ENCODE measurements around the gene SLC36A4. TPM values are rescaled to one million over a fixed set of nuclear protein-coding genes. Genes with fewer than 3 reads are reported as not detected.
"Not testable (repeated sequence)": the region's sequence is repeated elsewhere in the genome, so short reads cannot be mapped to it uniquely, and the experiment has no call there.

Gene SLC36A4
- 25.5 TPM for polyA plus RNA-seq

GRCh38 chr11:93197380-93198214, at the start of gene SLC36A4:
Gene SLC36A4 (minus strand): TSS chr11:93197991. CDS start chr11:93197832, 159 bp downstream.
- no peaks in the 10 kb centered on the region for H3K9me3 Mint-ChIP-seq
- H3K27me3 Mint-ChIP-seq, result peaks cover 7% of the 10 kb centered on the region
- peak within 1 kb of the TSS; percentile 85 to 99 (median 99) for H3K27ac Mint-ChIP-seq
- H3K36me3 Mint-ChIP-seq, result peaks cover 3% of the 10 kb centered on the region
- peak within 1 kb of the TSS; percentile 89 to 97 (median 96) for H3K4me3 Mint-ChIP-seq
- H3K4me1 Mint-ChIP-seq, result peaks cover 11 to 17% (median 12%) of the 10 kb centered on the region in 3 donors

GRCh38 chr11:93246790-93247189, 49.0 kb upstream of the SLC36A4 start:
- not testable (repeated sequence) for H3K27me3 Mint-ChIP-seq, H3K9me3 Mint-ChIP-seq, H3K4me3 Mint-ChIP-seq, H3K27ac Mint-ChIP-seq, H3K36me3 Mint-ChIP-seq, H3K4me1 Mint-ChIP-seq

GRCh38 chr11:93244018-93244417, 46.2 kb upstream of the SLC36A4 start:
- Mint-ChIP-seq H3K4me3 (no peak overlapping the region), H3K27me3 (peaks cover 11% of the 10 kb centered on the region), H3K36me3 (no peaks in the 10 kb centered on the region), H3K9me3 (peaks cover 0 to 2% (median 0%) of the 10 kb centered on the region in 3 donors), H3K4me1 (no peaks in the 10 kb centered on the region), H3K27ac (no peak overlapping the region)

GRCh38 chr11:93239966-93240365, 42.2 kb upstream of the SLC36A4 start:
- no peak overlapping the region for H3K27ac Mint-ChIP-seq
- peaks cover 8% of the 10 kb centered on the region for H3K27me3 Mint-ChIP-seq
- no peaks in the 10 kb centered on the region for H3K9me3 Mint-ChIP-seq
- H3K36me3 Mint-ChIP-seq, result no peaks in the 10 kb centered on the region
- no peaks in the 10 kb centered on the region for H3K4me1 Mint-ChIP-seq
- H3K4me3 Mint-ChIP-seq, result no peak overlapping the region

GRCh38 chr11:93238956-93239355, 41.2 kb upstream of the SLC36A4 start:
- Mint-ChIP-seq H3K36me3 (no peaks in the 10 kb centered on the region), H3K4me1 (no peaks in the 10 kb centered on the region), H3K27ac (no peak overlapping the region), H3K9me3 (no peaks in the 10 kb centered on the region), H3K4me3 (no peak overlapping the region), H3K27me3 (peaks cover 8% of the 10 kb centered on the region)

- Mint-ChIP-seq H3K27ac (no peak overlapping the region), H3K36me3 (no peaks in the 10 kb centered on the region), H3K27me3 (peaks cover 8% of the 10 kb centered on the region)
Measured at GRCh38 chr11:93236741-93237675, 39.2 kb upstream of the SLC36A4 start.

GRCh38 chr11:93234602-93235207, 36.9 kb upstream of the SLC36A4 start:
- Mint-ChIP-seq H3K4me1 (no peaks in the 10 kb centered on the region), H3K27ac (no peak overlapping the region), H3K9me3 (no peaks in the 10 kb centered on the region), H3K27me3 (peaks cover 2% of the 10 kb centered on the region), H3K4me3 (no peak overlapping the region), H3K36me3 (no peaks in the 10 kb centered on the region)

More at GRCh38 chr11:93236741-93237675, 39.2 kb upstream of the SLC36A4 start:
- Mint-ChIP-seq H3K4me3 (no peak overlapping the region), H3K9me3 (no peaks in the 10 kb centered on the region), H3K4me1 (no peaks in the 10 kb centered on the region)

GRCh38 chr11:93229876-93230275, 32.1 kb upstream of the SLC36A4 start:
- Mint-ChIP-seq H3K4me1 (no peaks in the 10 kb centered on the region), H3K27me3 (no peaks in the 10 kb centered on the region), H3K4me3 (no peak overlapping the region), H3K36me3 (no peaks in the 10 kb centered on the region), H3K9me3 (no peaks in the 10 kb centered on the region), H3K27ac (no peak overlapping the region)

GRCh38 chr11:93225662-93226061, 27.9 kb upstream of the SLC36A4 start:
- H3K27me3 Mint-ChIP-seq, result peaks cover 2% of the 10 kb centered on the region
- H3K4me3 Mint-ChIP-seq, result no peak overlapping the region
- no peaks in the 10 kb centered on the region for H3K9me3 Mint-ChIP-seq
- H3K4me1 Mint-ChIP-seq, result no peaks in the 10 kb centered on the region
- no peak overlapping the region for H3K27ac Mint-ChIP-seq
- no peaks in the 10 kb centered on the region for H3K36me3 Mint-ChIP-seq

GRCh38 chr11:93221539-93221938, 23.7 kb upstream of the SLC36A4 start:
- Mint-ChIP-seq H3K27ac (no peak overlapping the region), H3K9me3 (no peaks in the 10 kb centered on the region), H3K4me3 (no peak overlapping the region), H3K36me3 (no peaks in the 10 kb centered on the region), H3K4me1 (no peaks in the 10 kb centered on the region), H3K27me3 (peaks cover 2% of the 10 kb centered on the region)

- no peaks in the 10 kb centered on the region for H3K36me3 Mint-ChIP-seq
- no peaks in the 10 kb centered on the region for H3K9me3 Mint-ChIP-seq
- no peaks in the 10 kb centered on the region for H3K4me1 Mint-ChIP-seq
- H3K27ac Mint-ChIP-seq, result no peak overlapping the region
- no peak overlapping the region for H3K4me3 Mint-ChIP-seq
- peaks cover 2% of the 10 kb centered on the region for H3K27me3 Mint-ChIP-seq
Measured at GRCh38 chr11:93220078-93220477, 22.3 kb upstream of the SLC36A4 start.

GRCh38 chr11:93219440-93219839, 21.6 kb upstream of the SLC36A4 start:
- Mint-ChIP-seq H3K36me3 (no peaks in the 10 kb centered on the region), H3K27me3 (peaks cover under 1% of the 10 kb centered on the region), H3K9me3 (no peaks in the 10 kb centered on the region), H3K4me3 (no peak overlapping the region), H3K4me1 (no peaks in the 10 kb centered on the region), H3K27ac (no peak overlapping the region)

- no peak overlapping the region for H3K27ac Mint-ChIP-seq
- no peaks in the 10 kb centered on the region for H3K9me3 Mint-ChIP-seq
- no peaks in the 10 kb centered on the region for H3K4me1 Mint-ChIP-seq
- no peak overlapping the region for H3K4me3 Mint-ChIP-seq
- H3K36me3 Mint-ChIP-seq, result no peaks in the 10 kb centered on the region
- H3K27me3 Mint-ChIP-seq, result no peaks in the 10 kb centered on the region
Measured at GRCh38 chr11:93216511-93217101, 18.8 kb upstream of the SLC36A4 start.

GRCh38 chr11:93213622-93214021, 15.8 kb upstream of the SLC36A4 start:
- peaks cover 0 to 7% (median 3%) of the 10 kb centered on the region in 3 donors for H3K9me3 Mint-ChIP-seq
- H3K4me1 Mint-ChIP-seq, result peaks cover 0 to 1% (median 0%) of the 10 kb centered on the region in 3 donors
- H3K4me3 Mint-ChIP-seq, result no peak overlapping the region
- no peaks in the 10 kb centered on the region for H3K36me3 Mint-ChIP-seq
- no peak overlapping the region for H3K27ac Mint-ChIP-seq
- H3K27me3 Mint-ChIP-seq, result peaks cover 2% of the 10 kb centered on the region

- Mint-ChIP-seq H3K4me1 (peaks cover 0 to 1% (median 0%) of the 10 kb centered on the region in 3 donors), H3K9me3 (peaks cover 0 to 11% (median 6%) of the 10 kb centered on the region in 3 donors), H3K36me3 (no peaks in the 10 kb centered on the region), H3K27ac (no peak overlapping the region), H3K4me3 (no peak overlapping the region), H3K27me3 (peaks cover 4% of the 10 kb centered on the region)
Measured at GRCh38 chr11:93212094-93212493, 14.3 kb upstream of the SLC36A4 start.
